Endothelial cell (in vitro differentiated cells): ENCODE data around the gene RTKN. TPM values are rescaled to one million over a fixed set of nuclear protein-coding genes. Genes with fewer than 3 reads are reported as not detected.

ENCODE experiments used
- DNase-seq: peaks from one replicate; pipeline ENCODE4 v3.0.0; 2021; ENCODE audit warnings: low spot score
- H3K27ac Mint-ChIP-seq: one replicate; pipeline ENCODE4 v1.8.0; 2021; ENCODE audit warnings: mixed read lengths, inconsistent platforms; ENCODE audit not compliant: unreplicated experiment
- H3K27me3 Mint-ChIP-seq: one replicate; pipeline ENCODE4 v1.8.0; 2021; ENCODE audit warnings: mild to moderate bottlenecking, moderate library complexity, mixed read lengths, inconsistent platforms; ENCODE audit not compliant: unreplicated experiment
- H3K36me3 Mint-ChIP-seq: one replicate; pipeline ENCODE4 v1.8.0; 2021; ENCODE audit warnings: mild to moderate bottlenecking, low read depth, mixed read lengths, inconsistent platforms; ENCODE audit not compliant: unreplicated experiment
- H3K4me1 Mint-ChIP-seq: one replicate; pipeline ENCODE4 v1.8.0; 2021; ENCODE audit warnings: mild to moderate bottlenecking, mixed read lengths, inconsistent platforms; ENCODE audit not compliant: unreplicated experiment
- H3K4me3 Mint-ChIP-seq: one replicate; pipeline ENCODE4 v1.8.0; 2021; ENCODE audit warnings: mild to moderate bottlenecking, mixed read lengths, inconsistent platforms; ENCODE audit not compliant: unreplicated experiment
- H3K9me3 Mint-ChIP-seq: one replicate; pipeline ENCODE4 v1.8.0; 2021; ENCODE audit warnings: mixed read lengths, inconsistent platforms; ENCODE audit not compliant: unreplicated experiment
- total RNA-seq: library from RNA; stranded (reverse); fragmentation: NEBNext Ultra II Directional; extraction: Animal tissue kit (Norgen Biotek cat#: 25700); gene quantifications from one replicate; pipeline ENCODE4 v1.2.1, GENCODE V29; 2021; ENCODE audit not compliant: unreplicated experiment
- TF ChIP-seq, protein P1 (sequence below): fragments of 200-600 bp; sonication (generic); IDR thresholded peaks from one replicate; pipeline ENCODE4 v1.5.0; 2021; ENCODE audit warnings: antibody characterized with exemption; ENCODE audit not compliant: unreplicated experiment

Gene RTKN
- total RNA-seq, 1 donor from 2014 or later = 65.4 TPM

DNA sequence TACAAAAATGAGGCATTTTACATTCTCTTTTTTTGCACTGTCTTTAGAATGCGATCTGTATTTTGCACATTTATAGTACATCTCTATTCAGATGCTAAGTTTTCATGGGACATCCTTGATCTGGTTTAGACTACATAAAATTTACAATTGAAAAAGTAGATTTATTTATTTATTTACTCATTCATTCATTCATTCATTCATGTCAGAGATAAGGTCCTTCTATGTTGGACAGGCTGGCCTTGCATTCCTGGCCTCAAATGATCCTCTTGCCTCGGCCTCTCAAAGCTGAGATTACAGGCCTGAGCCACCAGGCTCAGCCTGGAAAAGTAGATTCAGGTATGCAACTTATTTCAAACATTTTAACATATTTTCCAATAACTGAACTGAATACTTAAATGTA lies 45.6 kb downstream of the RTKN start:
- Mint-ChIP-seq H3K27me3 (peaks cover 8% of the 10 kb centered on the region), H3K4me1 (peaks cover 8% of the 10 kb centered on the region), H3K4me3 (no peak overlapping the region), H3K9me3 (no peaks in the 10 kb centered on the region), H3K36me3 (no peaks in the 10 kb centered on the region), H3K27ac (no peak overlapping the region)
- TF ChIP-seq, protein P1, sequence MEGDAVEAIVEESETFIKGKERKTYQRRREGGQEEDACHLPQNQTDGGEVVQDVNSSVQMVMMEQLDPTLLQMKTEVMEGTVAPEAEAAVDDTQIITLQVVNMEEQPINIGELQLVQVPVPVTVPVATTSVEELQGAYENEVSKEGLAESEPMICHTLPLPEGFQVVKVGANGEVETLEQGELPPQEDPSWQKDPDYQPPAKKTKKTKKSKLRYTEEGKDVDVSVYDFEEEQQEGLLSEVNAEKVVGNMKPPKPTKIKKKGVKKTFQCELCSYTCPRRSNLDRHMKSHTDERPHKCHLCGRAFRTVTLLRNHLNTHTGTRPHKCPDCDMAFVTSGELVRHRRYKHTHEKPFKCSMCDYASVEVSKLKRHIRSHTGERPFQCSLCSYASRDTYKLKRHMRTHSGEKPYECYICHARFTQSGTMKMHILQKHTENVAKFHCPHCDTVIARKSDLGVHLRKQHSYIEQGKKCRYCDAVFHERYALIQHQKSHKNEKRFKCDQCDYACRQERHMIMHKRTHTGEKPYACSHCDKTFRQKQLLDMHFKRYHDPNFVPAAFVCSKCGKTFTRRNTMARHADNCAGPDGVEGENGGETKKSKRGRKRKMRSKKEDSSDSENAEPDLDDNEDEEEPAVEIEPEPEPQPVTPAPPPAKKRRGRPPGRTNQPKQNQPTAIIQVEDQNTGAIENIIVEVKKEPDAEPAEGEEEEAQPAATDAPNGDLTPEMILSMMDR = no peak
- DNase-seq = no peak

DNA sequence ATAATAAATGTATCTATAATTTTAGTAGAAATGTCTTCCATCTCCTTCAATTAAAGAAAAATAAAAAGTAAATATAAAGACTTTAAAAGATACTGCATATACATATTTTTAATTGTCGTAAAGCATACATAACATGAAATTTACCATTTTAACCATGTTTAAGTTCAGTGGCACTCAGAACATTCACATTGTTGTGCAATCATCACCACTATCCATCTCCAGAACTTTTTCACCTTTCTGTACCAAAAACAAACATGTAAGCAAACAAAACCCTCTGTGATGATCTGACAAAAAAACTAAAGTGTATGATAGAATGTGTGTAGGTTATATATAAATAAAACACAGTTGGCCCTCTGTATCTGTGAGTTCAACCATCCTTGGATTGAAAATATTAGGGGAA lies 48.2 kb downstream of the RTKN start:
- DNase-seq = no peak
- Mint-ChIP-seq H3K36me3 (no peaks in the 10 kb centered on the region), H3K27ac (no peak overlapping the region), H3K4me1 (peaks cover 7% of the 10 kb centered on the region), H3K27me3 (peaks cover 6% of the 10 kb centered on the region), H3K4me3 (no peak overlapping the region), H3K9me3 (no peaks in the 10 kb centered on the region)
- TF ChIP-seq, protein P1 = no peak

DNA sequence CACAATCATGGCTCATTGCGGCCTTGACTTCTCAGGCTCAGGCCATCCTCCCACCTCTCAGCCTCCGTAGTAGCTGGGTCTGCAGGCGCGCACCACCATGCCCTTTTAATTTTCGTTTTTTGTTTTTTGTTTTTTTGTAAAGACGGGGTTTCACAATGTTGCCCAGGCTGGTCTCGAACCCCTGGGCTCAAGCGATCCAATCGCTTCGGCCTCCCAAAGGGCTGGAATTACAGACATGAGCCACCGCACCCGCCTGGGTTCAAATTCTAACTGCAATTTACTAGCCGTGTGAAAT lies 49.3 kb downstream of the RTKN start:
- no peaks in the 10 kb centered on the region for H3K36me3 Mint-ChIP-seq
- H3K27me3 Mint-ChIP-seq = peaks cover 6% of the 10 kb centered on the region
- H3K4me1 Mint-ChIP-seq = peaks cover 7% of the 10 kb centered on the region
- H3K9me3 Mint-ChIP-seq = no peaks in the 10 kb centered on the region
- peak overlapping the region; percentile 93 for H3K27ac Mint-ChIP-seq
- H3K4me3 Mint-ChIP-seq = peak overlapping the region; percentile 95
- TF ChIP-seq, protein P1 = no peak
- no peak for DNase-seq

DNA sequence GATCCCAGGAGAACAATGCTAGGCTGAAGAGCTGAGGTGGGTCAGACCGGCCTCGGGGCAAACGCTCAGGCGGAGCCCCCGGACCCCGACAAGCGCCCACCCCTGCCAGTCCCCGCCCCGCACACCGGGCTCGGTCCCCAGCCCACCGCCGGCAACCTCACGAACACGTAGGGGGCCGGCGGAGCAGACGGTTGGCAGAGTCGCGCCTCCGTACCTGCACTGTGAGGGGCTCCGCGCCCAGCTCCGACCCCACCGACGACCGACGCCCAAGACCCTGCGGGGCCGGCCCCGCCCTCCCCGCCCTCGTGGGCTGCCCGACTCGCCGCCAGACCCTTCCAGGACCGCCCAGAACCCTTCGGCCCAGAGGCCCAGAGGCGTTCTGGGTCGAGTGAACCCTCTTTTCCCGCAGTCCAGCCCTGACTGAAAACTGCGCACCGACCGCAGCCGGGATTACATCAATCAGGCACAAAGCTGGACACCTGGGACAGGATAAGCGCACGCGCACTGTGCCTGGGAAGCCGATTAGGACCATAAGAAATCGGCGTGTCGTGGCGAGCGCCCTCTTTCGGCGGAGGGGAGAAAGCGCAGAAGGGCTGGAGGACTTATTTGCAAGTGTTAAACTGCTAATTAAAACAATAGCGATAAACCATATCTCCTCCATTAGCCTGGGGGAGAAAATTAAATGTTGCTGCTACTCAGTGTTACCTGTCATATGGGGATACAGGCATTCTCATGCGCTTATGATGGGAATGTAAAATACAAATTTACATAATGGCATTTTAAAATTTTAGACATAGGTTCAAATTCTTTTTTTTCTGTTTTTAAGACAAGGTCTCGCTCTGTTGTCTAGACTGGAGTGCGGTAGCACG lies 49.9 kb downstream of the RTKN start:
- peak overlapping the region; percentile 97 for H3K4me3 Mint-ChIP-seq
- TF ChIP-seq, protein P1 = peak; percentile 95
- DNase-seq = peak; percentile 96
- H3K27ac Mint-ChIP-seq = peak overlapping the region; percentile 93
- no peaks in the 10 kb centered on the region for H3K9me3 Mint-ChIP-seq
- peaks cover 7% of the 10 kb centered on the region for H3K4me1 Mint-ChIP-seq
- H3K27me3 Mint-ChIP-seq = peaks cover 6% of the 10 kb centered on the region
- no peaks in the 10 kb centered on the region for H3K36me3 Mint-ChIP-seq

DNA sequence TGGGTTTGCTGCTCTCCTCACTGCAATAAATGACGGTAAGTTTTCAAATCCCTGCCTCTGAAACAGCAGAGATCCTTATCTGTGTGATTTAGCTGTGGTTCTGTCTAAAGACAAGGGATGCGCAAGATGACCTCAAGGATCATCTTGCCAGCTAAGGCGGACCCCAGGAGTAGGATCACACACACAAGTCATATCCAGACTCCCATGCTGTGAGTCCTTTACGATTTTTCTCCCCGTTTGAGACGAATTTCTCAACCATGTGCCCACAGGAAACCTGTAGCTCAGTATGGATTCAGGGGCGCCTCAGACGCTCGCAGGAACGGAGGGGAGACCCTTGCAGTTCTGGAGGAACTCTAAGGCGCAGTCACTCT lies 50.5 kb downstream of the RTKN start:
- TF ChIP-seq, protein P1 = no peak
- no peaks in the 10 kb centered on the region for H3K9me3 Mint-ChIP-seq
- H3K4me3 Mint-ChIP-seq = peak overlapping the region; percentile 97
- no peak for DNase-seq
- peaks cover 7% of the 10 kb centered on the region for H3K4me1 Mint-ChIP-seq
- peaks cover 6% of the 10 kb centered on the region for H3K27me3 Mint-ChIP-seq
- peak overlapping the region; percentile 92 for H3K27ac Mint-ChIP-seq
- H3K36me3 Mint-ChIP-seq = no peaks in the 10 kb centered on the region
